K562 (cell line): Measurements from ENCODE around the gene APOM. TPM values are rescaled to one million over a fixed set of nuclear protein-coding genes. Genes with fewer than 3 reads are reported as not detected.

ENCODE experiments used
- BCLAF1 ChIP-seq, 2 experiments: fragments of 450-650 bp in 1 of 2; IDR thresholded peaks; 2 replicates each; pipeline ENCODE4 v1.6.1; 2011 to 2017; ENCODE audit warnings: low read depth in 2 of 2, antibody characterized with exemption in 1 of 2, borderline replicate concordance in 1 of 2, low read length in 1 of 2, mild to moderate bottlenecking in 1 of 2, mixed read lengths in 1 of 2; ENCODE audit not compliant: control insufficient read depth in 1 of 2
- ELK3 ChIP-seq: fragments of 450-650 bp; formaldehyde crosslinking; IDR thresholded peaks from 2 replicates; pipeline ENCODE4 v1.4.0; 2020; ENCODE audit warnings: mild to moderate bottlenecking
- FOS ChIP-seq: IDR thresholded peaks from 3 replicates; pipeline ENCODE4 v1.6.1; 2011; ENCODE audit not compliant: insufficient read length; ENCODE audit errors: extremely low read depth
- HEY1 ChIP-seq: fragments of 250-450 bp; sonication (Bioruptor Pico); IDR thresholded peaks from 2 replicates; pipeline ENCODE4 v1.5.0; 2020; ENCODE audit warnings: mild to moderate bottlenecking, moderate library complexity, borderline replicate concordance
- L3MBTL2 ChIP-seq: fragments of 450-650 bp; IDR thresholded peaks from 2 replicates; pipeline ENCODE4 v1.6.1; 2016; ENCODE audit warnings: mild to moderate bottlenecking, moderate library complexity
- MECOM ChIP-seq: fragments of 250-450 bp; sonication (Bioruptor Pico); IDR thresholded peaks from 2 replicates; pipeline ENCODE4 v1.8.0; 2022; ENCODE audit warnings: inconsistent platforms
- NR1H2 ChIP-seq: sonication (generic); formaldehyde crosslinking; IDR thresholded peaks from 2 replicates; pipeline ENCODE4 v1.4.0; 2020; ENCODE audit warnings: mild to moderate bottlenecking, missing genetic modification reagents
- ZBTB11 ChIP-seq, 3 experiments: fragments of 200-800 bp in 1 of 3; fragments of 250-450 bp in 1 of 3; fragments of 450-650 bp in 1 of 3; sonication (Bioruptor Pico) in 1 of 3; sonication (Bioruptor generic) in 1 of 3; formaldehyde crosslinking in 1 of 3; IDR thresholded peaks; 2 replicates each; pipeline versions ENCODE4 v1.6.1 to v1.8.0; 2016 to 2022; ENCODE audit warnings: mild to moderate bottlenecking in 2 of 3, missing genetic modification characterization in 2 of 3, missing compliant biosample characterization in 1 of 3, moderate library complexity in 1 of 3
- ZFP1 ChIP-seq: fragments of 450-650 bp; formaldehyde crosslinking; IDR thresholded peaks from 2 replicates; pipeline ENCODE4 v1.4.0; 2020; ENCODE audit warnings: mild to moderate bottlenecking, mixed read lengths
- ZNF146 ChIP-seq: IDR thresholded peaks from one replicate; pipeline ENCODE4 v1.6.1; 2018; ENCODE audit warnings: missing compliant biosample characterization; ENCODE audit not compliant: unreplicated experiment
- ZNF57 ChIP-seq: fragments of 450-650 bp; formaldehyde crosslinking; IDR thresholded peaks from 2 replicates; pipeline ENCODE4 v1.4.0; 2020; ENCODE audit warnings: mild to moderate bottlenecking, moderate library complexity
- ZNF609 ChIP-seq: sonication (generic); formaldehyde crosslinking; IDR thresholded peaks from 2 replicates; pipeline ENCODE4 v1.8.1; 2023; ENCODE audit warnings: missing genetic modification reagents, mild to moderate bottlenecking, borderline replicate concordance
- polyA plus RNA-seq, 8 experiments: library from polyadenylated mRNA; depleted of rRNA in 4 of 8; stranded (reverse) in 5 of 8; unstranded in 3 of 8; fragments of >200 nt; fragmentation: Nextera tagmentation in 2 of 8; fragmentation: Illumina TruSeq in 1 of 8; extraction: Ambion mirVana in 2 of 8; extraction: Trizol in 1 of 8; gene quantifications; 2 replicates each; pipeline versions ENCODE4 v1.2.1 to v1.2.3, GENCODE V29; 2011 to 2014; ENCODE audit warnings: inconsistent platforms in 1 of 8, missing spikeins in 1 of 8
- total RNA-seq, 7 experiments: library from RNA; depleted of rRNA in 6 of 7; stranded (reverse); fragments of >200 nt in 6 of 7; fragmentation: Illumina TruSeq in 2 of 7; extraction: Trizol in 2 of 7; gene quantifications; 2 replicates each; pipeline versions ENCODE4 v1.2.1 to v1.2.3, GENCODE V29; 2011 to 2021; ENCODE audit warnings: low replicate concordance in 1 of 7

APOM gene
- total and polyA plus RNA-seq, 9 of the 15 experiments (the other 6 are each of a cell fraction or from before 2014, with no cell fraction given) = 5.7 to 24.3 (median 10.4) TPM

- TF ChIP-seq ZBTB11 (CRISPR knock-in tag; IDR thresholded peaks at IDR 0.05) (peak in 2 of 3 experiments; percentile 18 to 79; a peak in 2 of 6 replicates), MECOM (CRISPR knock-in tag) (no peak), ZNF146 (CRISPR knock-in tag) (no peak), HEY1 (CRISPR knock-in tag) (0 out of 2 replicates have a peak, but pooled peaks have one; percentile 13), FOS (no peak), NR1H2 (CRISPR knock-in tag) (peak; percentile 22; the same call in 1 of the 2 replicates), L3MBTL2 (no peak), BCLAF1 (IDR thresholded peaks at IDR 0.05; ENCODE audit: borderline replicate concordance in 1 of 2, control insufficient read depth in 1 of 2, low read depth in 2 of 2, low read length in 1 of 2) (no peak), ZNF57 (CRISPR knock-in tag) (no peak), ELK3 (CRISPR knock-in tag) (no peak), ZNF609 (CRISPR knock-in tag) (no peak), ZFP1 (CRISPR knock-in tag) (no peak)
Observed at GRCh38 chr6:31620586-31621319, 34.9 kb upstream of the APOM start, which contains the start of gene PRRC2A (continued).
